ENCODE measurements around the gene FBXO45. TPM values are rescaled to one million over a fixed set of nuclear protein-coding genes. Genes with fewer than 3 reads are reported as not detected.
A peak's percentile ranks its signal among the peaks of the same experiment; 100 is the strongest.

FBXO45 gene
- total and polyA plus RNA-seq, 9 of the 15 experiments (the other 6 are each of a cell fraction or from before 2014, with no cell fraction given): 15.2 to 52.8 (median 37.0) TPM

DNA sequence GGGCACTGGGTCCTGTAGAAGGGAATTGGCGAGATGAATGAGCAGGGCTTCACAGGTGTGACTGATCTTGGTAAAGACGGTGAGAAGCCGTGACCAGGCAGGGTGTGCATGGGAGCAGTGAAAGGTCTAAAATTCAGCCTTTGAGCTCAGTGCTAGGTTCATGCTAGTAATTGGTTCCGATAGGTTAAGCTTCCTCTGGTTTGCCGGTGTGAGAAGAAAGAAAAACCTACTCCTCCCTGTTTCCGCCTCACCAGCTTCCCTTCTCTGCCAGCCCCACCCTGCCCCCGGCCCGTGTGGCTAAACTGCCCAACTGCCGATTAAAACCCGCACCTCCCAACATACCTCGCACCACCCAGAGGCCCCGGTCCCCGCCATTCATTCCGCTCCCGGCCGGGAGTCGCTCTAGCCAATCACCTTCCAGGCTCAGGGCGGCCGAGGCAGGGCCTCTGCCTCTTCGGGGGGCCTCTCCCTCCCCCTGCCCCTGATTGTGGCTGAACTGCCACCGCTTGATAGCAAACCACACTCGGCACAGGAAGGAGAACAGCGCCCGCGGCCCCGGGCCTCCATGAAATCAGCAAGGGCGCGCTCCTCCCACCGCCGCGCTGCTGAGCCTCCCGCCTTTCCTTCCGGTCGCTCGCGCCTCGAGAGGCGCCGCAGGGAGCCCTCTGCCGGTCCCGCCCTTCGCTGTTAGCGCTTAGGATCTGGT, 63.7 kb downstream of the FBXO45 start (continued):
- TF ChIP-seq, protein P1, sequence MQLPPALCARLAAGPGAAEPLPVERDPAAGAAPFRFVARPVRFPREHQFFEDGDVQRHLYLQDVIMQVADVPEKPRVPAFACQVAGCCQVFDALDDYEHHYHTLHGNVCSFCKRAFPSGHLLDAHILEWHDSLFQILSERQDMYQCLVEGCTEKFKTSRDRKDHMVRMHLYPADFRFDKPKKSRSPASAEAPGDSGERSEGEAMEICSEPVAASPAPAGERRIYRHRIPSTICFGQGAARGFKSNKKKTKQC (CRISPR knock-in tag; IDR thresholded peaks at IDR 0.05): no peak
- TF ChIP-seq, protein P2, sequence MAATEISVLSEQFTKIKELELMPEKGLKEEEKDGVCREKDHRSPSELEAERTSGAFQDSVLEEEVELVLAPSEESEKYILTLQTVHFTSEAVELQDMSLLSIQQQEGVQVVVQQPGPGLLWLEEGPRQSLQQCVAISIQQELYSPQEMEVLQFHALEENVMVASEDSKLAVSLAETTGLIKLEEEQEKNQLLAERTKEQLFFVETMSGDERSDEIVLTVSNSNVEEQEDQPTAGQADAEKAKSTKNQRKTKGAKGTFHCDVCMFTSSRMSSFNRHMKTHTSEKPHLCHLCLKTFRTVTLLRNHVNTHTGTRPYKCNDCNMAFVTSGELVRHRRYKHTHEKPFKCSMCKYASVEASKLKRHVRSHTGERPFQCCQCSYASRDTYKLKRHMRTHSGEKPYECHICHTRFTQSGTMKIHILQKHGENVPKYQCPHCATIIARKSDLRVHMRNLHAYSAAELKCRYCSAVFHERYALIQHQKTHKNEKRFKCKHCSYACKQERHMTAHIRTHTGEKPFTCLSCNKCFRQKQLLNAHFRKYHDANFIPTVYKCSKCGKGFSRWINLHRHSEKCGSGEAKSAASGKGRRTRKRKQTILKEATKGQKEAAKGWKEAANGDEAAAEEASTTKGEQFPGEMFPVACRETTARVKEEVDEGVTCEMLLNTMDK (IDR thresholded peaks at IDR 0.05; ENCODE audit: borderline replicate concordance, insufficient read depth, low read depth, low read length, poor library complexity, severe bottlenecking): peak; percentile 99
- TF ChIP-seq U2AF2 (optimal IDR thresholded peaks at IDR 0.05; ENCODE audit: low read depth, low read length): no peak
- TF ChIP-seq, protein P3, sequence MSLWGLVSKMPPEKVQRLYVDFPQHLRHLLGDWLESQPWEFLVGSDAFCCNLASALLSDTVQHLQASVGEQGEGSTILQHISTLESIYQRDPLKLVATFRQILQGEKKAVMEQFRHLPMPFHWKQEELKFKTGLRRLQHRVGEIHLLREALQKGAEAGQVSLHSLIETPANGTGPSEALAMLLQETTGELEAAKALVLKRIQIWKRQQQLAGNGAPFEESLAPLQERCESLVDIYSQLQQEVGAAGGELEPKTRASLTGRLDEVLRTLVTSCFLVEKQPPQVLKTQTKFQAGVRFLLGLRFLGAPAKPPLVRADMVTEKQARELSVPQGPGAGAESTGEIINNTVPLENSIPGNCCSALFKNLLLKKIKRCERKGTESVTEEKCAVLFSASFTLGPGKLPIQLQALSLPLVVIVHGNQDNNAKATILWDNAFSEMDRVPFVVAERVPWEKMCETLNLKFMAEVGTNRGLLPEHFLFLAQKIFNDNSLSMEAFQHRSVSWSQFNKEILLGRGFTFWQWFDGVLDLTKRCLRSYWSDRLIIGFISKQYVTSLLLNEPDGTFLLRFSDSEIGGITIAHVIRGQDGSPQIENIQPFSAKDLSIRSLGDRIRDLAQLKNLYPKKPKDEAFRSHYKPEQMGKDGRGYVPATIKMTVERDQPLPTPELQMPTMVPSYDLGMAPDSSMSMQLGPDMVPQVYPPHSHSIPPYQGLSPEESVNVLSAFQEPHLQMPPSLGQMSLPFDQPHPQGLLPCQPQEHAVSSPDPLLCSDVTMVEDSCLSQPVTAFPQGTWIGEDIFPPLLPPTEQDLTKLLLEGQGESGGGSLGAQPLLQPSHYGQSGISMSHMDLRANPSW (CRISPR knock-in tag; IDR thresholded peaks at IDR 0.05): no peak
- peak; percentile 90 for TF ChIP-seq POLR2H (tag; IDR thresholded peaks at IDR 0.05; ENCODE audit: low read depth)
- TF ChIP-seq NR4A1 (CRISPR knock-in tag; IDR thresholded peaks at IDR 0.05): no peak
- no peak; the same call in 1 of the 2 replicates for TF ChIP-seq NR4A1 (tag; IDR thresholded peaks at IDR 0.05)
- no peak for TF ChIP-seq MED1 (CRISPR knock-in tag; IDR thresholded peaks at IDR 0.05; ENCODE audit: borderline replicate concordance)
- no peak for TF ChIP-seq STAG1 (CRISPR knock-in tag; IDR thresholded peaks at IDR 0.05; ENCODE audit: borderline replicate concordance)
- peak; percentile 29 for TF ChIP-seq NFYB (IDR thresholded peaks at IDR 0.05; ENCODE audit: extremely low read depth, insufficient read length)
- no peak for TF ChIP-seq ZNF224 (CRISPR knock-in tag; IDR thresholded peaks at IDR 0.05)
- TF ChIP-seq BRCA1 (IDR thresholded peaks at IDR 0.05): no peak
- TF ChIP-seq BRCA1 (CRISPR knock-in tag; IDR thresholded peaks at IDR 0.05): no peak
- no peak for TF ChIP-seq CAMTA2 (CRISPR knock-in tag; conservative IDR thresholded peaks at IDR 0.05)
- TF ChIP-seq ARID1B (IDR thresholded peaks at IDR 0.05): peak; percentile 78
- peak; percentile 76; the same call in 1 of the 2 replicates for TF ChIP-seq CBX1 (IDR thresholded peaks at IDR 0.05; ENCODE audit: low read depth)
- TF ChIP-seq, protein P4, sequence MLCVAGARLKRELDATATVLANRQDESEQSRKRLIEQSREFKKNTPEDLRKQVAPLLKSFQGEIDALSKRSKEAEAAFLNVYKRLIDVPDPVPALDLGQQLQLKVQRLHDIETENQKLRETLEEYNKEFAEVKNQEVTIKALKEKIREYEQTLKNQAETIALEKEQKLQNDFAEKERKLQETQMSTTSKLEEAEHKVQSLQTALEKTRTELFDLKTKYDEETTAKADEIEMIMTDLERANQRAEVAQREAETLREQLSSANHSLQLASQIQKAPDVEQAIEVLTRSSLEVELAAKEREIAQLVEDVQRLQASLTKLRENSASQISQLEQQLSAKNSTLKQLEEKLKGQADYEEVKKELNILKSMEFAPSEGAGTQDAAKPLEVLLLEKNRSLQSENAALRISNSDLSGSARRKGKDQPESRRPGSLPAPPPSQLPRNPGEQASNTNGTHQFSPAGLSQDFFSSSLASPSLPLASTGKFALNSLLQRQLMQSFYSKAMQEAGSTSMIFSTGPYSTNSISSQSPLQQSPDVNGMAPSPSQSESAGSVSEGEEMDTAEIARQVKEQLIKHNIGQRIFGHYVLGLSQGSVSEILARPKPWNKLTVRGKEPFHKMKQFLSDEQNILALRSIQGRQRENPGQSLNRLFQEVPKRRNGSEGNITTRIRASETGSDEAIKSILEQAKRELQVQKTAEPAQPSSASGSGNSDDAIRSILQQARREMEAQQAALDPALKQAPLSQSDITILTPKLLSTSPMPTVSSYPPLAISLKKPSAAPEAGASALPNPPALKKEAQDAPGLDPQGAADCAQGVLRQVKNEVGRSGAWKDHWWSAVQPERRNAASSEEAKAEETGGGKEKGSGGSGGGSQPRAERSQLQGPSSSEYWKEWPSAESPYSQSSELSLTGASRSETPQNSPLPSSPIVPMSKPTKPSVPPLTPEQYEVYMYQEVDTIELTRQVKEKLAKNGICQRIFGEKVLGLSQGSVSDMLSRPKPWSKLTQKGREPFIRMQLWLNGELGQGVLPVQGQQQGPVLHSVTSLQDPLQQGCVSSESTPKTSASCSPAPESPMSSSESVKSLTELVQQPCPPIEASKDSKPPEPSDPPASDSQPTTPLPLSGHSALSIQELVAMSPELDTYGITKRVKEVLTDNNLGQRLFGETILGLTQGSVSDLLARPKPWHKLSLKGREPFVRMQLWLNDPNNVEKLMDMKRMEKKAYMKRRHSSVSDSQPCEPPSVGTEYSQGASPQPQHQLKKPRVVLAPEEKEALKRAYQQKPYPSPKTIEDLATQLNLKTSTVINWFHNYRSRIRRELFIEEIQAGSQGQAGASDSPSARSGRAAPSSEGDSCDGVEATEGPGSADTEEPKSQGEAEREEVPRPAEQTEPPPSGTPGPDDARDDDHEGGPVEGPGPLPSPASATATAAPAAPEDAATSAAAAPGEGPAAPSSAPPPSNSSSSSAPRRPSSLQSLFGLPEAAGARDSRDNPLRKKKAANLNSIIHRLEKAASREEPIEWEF (CRISPR knock-in tag; IDR thresholded peaks at IDR 0.05): peak; percentile 78; the same call in 1 of the 2 replicates
- no peak for TF ChIP-seq ZNF282 (CRISPR knock-in tag; IDR thresholded peaks at IDR 0.05)
